OCI-M2 (cell line): Measurements from ENCODE around the gene TMEM204.
"Not testable (repeated sequence)": the region's sequence is repeated elsewhere in the genome, so short reads cannot be mapped to it uniquely, and the experiment has no call there.

Experiments used
- DNase-seq: peaks from one replicate; lab custom pipeline; 2025; ENCODE audit not compliant: unreplicated experiment; lab: John Stamatoyannopoulos, UW

TMEM204 gene

DNA sequence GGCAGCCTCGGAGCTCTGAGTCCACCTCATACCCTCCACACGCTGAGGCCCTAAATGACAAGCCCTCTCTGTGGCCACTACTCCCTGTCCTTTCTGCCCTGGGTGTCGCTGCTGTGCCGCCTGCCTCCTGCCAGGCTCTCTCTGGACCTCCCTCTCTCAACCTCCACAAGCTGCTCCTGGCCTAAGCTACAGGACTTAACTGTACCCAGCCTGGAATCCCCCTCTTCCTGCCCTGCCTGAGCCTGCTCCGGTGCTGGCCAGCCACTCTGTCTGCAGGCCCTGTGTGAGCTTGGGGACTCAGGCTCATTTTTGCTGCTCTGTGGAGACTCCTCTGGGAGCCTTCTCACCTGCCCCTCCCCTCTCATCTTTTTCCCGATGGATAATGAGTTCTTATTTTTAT lies 56.9 kb downstream of the TMEM204 start:
- no peak for DNase-seq

DNA sequence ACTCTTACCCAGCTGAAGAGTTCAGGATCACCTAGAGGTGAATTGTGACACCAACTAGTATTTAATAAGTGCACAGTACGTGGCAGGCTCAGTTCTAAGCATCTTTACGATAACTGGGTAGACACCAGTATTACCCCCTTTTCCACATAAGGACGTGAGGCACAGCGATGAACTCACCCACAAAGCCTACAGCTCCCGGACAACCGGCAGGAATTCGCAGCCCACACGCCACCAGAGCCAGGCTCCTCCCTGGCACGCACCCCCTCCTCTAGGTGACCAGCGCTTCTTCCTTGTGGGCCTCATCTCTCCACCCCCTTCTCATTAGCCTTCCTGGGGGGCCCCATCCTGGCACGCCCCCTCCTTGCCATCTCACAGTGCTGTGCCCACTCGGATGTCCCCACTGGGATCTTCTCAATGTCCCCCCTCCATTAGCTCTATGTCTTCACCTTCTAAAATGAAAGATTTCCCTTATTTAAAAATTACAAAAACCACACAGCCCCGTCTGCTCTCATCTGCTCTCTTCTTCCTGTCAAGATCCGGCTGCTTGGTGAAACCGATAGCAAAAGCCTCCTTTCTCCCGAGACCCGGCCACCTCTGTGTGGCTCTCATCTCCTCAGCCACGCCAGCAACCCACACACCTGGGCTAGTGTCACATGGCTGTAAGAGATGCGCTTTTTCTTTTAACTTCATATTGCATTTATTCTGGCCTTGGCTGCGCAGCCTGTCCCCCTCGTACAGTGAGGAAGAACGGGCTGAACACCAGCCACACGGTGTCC lies 57.7 kb downstream of the TMEM204 start:
- no peak for DNase-seq

DNA sequence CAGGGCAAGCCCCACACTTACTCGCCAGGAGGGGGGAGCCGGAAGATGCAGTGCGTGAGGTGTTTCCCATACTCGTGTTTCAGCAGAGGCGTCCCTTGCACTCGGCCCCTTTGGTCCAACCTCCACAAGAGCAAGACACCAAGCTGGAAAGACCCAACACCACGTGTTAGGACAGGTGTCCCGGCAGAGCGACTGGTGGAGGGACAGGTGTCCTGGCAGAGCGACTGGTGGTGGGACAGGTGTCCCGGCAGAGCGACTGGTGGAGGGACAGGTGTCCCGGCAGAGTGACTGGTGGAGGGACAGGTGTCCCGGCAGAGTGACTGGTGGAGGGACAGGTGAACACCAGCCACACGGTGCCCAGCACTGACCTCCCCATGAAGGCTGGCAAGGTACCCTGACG lies 59.0 kb downstream of the TMEM204 start:
- no peak for DNase-seq

DNA sequence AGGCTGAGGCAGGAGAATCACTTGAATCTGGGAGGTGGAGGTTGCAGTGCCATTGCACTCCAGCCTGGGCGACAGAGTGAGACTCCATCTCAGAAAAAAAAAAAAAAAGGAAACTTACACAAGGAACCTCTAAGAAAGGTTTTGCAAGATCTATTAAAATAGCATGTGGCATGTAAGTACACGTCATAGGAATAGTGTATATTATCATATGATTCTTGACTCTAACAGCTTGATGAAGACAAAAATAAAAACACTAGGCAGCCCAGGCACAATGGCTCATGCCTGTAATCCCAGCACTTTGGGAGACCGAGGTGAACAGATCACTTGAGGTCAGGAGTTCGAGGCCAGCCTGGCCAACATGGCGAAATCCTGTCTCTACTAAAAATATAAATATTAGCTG lies 62.0 kb downstream of the TMEM204 start:
- DNase-seq = not testable (repeated sequence)

DNA sequence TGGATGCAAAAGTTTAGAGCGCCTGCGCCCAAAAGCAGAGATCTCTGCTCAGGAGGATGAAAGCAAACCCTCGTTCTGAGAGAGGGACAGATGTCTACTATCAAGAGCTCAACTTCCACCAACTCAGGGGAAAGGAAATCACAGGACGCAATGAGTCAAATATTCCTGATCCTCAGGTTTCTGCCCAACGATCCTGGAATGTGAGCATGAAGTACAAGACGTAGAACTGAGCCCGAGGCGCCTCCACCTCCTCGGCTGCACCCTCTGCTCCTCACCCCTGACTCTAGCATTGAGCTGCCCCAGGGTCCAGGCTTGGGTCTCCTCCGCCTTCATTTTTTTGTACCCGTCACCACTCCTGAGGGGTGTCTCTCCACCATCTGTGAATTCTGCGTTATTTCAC lies 63.0 kb downstream of the TMEM204 start:
- DNase-seq = no peak

DNA sequence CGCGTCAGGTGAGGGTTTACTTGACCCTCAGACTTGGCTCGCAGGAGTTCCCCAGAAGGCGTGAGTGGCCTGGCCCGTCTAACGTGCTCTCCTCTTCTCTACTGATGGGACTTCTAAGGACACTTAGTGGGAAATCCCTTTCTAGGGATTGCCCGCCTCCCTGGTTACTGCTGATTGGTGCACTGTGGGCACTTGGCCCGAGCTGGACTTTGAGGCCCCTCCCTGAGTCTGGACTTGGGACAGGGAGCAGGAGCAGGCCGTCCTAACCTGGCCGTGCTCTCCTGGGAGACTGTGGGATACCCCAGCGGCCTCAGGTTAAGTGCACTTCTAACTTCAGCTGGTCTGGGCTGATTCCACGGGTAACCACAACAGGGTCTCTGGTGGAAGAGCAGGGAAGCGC lies 63.7 kb downstream of the TMEM204 start:
- DNase-seq = no peak

DNA sequence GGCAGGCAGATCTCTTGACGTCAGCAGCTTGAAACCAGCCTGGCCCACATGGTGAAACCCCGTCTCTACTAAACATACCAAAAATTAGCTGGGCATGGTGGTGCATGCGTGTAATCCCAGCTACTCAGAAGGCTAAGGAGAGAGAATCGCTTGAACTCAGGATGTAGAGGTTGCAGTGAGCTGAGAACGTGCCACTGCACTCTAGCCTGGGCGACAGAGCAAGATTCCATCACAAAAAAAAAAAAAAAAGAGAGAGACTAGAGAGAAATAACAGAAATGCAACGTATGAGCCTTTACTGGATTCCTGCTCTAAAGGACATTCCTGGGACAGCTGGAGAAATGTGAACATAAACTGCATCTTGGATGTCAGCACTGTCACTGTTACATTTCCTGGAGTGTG lies 67.6 kb downstream of the TMEM204 start:
- no peak for DNase-seq

DNA sequence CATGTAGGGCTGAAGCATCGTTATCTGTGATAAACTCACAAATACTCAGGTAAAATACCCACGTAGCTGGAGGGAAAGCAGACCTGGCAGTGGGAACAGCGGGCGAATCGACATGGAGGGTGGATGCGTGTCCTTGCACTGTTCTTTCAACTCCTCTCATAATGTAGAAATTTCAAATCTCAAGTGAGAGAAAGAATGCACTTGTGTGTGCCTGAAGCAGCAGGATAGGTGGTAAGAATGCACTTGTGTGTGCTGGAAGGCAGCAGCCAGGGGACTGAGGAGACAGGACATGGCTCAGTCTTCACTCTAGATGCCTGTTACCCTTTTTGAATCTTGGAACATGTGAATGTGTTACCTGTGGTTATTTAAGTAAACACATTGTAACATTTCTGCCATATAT lies 68.0 kb downstream of the TMEM204 start:
- DNase-seq = no peak

DNA sequence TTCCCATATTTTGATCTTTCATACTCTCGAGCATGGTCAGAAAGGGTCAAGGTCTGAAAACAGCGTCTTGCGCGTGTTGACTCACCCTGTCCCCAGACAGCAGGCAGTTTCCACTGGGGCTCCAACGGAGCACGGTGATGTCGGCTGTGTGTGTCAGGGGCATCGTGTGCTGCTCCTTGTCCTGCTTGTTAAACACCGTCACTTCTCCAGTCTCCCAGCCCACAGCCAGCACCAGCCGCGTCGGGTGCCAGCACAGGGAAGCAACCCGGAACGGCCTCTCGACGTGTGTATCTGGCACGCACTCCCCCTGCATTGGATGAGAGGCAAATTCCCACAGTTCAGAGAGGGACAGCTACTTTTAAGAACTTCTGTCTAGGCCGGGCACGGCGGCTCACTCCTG lies 68.8 kb downstream of the TMEM204 start:
- DNase-seq = no peak
